Activated T-cell treated with anti-CD3 and anti-CD28 coated beads for 4 hours (primary cell): ENCODE data around the gene KRTAP13-2.

ENCODE experiments used
- DNase-seq: peaks from one replicate; pipeline ENCODE4 v3.0.0-alpha.2; 2020

Gene KRTAP13-2, protein sequence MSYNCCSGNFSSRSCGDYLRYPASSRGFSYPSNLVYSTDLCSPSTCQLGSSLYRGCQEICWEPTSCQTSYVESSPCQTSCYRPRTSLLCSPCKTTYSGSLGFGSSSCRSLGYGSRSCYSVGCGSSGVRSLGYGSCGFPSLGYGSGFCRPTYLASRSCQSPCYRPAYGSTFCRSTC

DNA sequence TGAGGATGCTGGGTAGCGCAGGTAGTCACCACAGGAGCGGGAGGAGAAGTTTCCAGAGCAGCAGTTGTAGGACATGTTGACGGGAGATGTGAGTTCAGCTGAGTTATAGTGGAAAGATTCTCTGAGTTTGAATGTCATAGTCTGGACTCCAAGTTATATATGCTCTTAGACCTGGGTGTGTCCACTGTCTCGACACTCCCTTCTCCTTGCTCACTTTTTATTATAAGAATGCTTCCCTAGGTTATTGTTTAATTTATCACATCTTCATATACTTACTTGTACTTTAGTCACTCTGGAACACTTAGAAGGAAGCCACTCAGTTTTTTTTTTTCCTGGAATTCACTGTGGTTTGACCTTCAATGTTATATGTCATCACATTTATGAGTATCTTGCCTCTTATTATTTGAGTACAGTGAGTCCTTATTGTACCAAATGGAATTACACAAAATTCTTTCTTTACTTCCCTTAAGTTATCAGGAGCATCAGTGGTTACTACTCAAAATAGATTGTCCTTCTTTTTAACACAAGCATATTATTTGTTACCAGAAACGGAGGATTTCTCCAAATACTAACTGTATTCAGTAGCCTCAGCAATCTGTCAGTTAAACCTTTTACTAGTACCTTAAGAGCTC is at the start of gene KRTAP13-2:
TSS of gene KRTAP13-2 (minus strand) at position 133 of the 632 bp plus-strand sequence. CDS start at position 75, 58 bp downstream.
- no peak for DNase-seq

DNA sequence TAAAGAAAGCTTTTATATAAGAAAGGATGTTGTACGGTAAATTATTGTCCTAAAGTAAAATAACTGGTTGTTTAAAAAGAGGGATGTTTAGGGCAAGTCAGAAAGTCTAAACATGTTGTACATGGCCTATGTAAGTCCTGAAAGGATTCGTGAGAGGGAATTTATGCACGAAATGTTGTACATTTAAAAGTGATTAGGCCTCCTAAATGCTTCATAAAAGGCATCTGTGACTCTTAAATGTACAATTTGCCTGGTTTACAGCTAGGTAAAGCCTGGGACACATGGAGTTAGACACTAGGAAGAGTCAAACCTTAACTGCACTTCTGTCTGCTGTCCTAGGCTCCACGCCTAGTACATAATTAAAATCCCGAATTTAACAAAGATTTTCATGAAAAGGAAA is 43.9 kb upstream of the KRTAP13-2 start:
- no peak for DNase-seq

DNA sequence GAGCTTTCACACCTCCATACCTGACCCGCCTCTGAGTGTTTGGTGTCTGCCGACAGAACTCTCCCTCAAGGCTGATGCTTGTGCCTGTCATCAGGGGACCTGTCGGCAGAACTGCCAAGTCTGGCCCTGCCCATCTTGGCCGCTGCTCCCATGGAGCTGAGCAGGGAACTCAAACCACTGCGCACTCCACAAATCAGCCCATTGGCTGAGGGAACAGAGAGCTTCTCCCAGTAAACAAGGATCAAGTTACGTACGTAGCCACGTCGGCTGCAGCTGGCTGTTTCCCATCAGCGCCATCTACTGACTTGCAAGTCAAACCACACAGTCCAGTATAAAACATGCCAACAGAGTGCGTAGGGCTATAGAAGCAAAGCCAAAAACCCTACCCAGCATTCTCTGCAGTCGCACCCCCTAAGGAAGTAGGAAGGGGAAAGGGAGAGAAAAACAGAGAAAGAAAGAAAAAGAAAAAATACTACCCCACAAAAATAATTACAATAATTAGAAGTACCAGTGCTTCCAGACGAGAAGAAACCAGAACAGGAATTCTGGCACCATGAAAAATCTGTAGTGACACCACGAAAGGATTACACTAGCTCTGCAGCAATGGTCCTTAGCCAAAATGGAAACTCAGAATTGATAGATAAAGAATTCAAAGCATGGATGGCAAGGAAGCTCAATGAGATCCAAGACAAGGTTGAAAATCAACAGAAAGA is 36.9 kb upstream of the KRTAP13-2 start:
- DNase-seq, result no peak

DNA sequence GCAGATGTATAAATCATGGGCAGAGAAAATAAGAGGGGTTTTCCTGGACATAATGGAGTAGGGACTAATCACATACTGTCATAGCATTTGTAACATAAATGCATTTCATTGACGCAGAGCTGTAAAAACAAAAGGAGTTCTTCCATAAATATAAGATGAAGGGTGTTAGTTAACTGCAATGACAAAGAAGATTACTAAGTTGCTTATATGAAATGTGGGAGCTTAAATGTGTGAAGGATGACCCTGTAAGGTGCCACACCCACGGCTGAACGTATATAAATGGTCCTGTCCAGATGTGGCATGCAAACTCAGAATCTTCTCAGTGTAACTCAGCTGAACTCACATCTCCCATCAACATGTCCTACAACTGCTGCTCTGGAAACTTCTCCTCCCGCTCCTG is 23.7 kb upstream of the KRTAP13-2 start, which contains the start of gene KRTAP13-1:
TSS of gene KRTAP13-1 (plus strand) at position 301 of the 400 bp plus-strand sequence. CDS start at position 357, 56 bp downstream.
- DNase-seq, result no peak

DNA sequence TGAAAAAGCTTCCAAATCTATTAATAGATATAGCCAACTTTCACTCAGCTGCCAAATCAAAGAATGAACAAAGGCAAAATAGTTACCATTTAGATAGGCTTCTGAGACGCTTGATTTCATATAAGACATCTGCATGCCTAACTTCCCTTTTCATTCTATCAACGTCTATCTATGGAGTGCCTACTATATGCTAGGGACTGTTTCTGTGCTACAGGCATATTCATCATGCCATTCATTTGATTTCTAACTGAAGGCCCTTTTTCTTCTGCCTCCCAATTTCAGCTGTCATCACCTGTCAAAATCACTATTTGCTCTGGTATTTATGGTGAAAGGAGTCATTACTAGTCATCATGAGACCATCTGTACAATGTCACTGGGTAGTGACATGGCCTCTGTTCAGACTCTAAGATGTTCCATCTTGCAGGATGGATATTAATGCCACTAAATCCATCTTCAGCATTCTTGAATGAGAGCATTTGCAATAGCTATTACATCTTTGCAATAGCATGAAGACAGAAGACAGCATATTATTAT is 19.5 kb upstream of the KRTAP13-2 start:
- no peak for DNase-seq

DNA sequence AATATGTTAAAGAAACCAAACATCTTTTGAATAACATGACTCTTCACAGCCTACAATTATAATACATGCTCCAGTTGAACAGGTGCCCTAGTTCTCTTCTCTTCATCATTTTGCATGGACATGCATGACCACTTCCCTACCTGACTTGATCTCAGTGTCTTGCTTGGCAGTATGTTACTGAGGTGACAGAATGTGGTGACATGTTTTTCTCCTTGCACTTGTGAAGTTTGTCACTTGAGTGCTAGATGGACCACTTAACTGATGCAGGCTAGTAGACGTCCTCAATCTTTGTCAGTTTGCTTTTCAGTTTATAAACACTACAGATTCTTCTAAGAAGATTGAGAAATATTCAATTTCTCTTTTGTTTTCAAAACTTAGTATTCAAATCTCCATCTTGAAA is 10.1 kb upstream of the KRTAP13-2 start:
- DNase-seq, result no peak

DNA sequence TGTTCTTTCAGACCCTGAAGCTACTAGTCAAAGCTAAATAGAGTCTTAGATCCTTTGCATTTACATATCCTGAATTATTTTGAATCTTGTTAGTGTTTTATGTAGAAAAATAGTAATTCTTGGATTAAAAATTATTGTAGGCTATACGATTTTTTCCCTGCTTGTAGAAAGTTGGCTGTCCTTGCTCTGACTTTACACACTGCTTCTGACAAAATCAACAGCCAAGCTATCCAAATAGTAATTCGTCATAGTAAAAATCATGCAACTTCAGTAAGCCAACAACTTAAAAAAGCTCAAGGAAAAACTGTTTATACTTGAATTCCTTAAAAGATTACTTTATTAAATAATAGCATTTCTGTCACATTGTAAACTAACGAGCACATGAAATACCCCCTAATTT is 16.2 kb downstream of the KRTAP13-2 start:
- DNase-seq, result no peak

DNA sequence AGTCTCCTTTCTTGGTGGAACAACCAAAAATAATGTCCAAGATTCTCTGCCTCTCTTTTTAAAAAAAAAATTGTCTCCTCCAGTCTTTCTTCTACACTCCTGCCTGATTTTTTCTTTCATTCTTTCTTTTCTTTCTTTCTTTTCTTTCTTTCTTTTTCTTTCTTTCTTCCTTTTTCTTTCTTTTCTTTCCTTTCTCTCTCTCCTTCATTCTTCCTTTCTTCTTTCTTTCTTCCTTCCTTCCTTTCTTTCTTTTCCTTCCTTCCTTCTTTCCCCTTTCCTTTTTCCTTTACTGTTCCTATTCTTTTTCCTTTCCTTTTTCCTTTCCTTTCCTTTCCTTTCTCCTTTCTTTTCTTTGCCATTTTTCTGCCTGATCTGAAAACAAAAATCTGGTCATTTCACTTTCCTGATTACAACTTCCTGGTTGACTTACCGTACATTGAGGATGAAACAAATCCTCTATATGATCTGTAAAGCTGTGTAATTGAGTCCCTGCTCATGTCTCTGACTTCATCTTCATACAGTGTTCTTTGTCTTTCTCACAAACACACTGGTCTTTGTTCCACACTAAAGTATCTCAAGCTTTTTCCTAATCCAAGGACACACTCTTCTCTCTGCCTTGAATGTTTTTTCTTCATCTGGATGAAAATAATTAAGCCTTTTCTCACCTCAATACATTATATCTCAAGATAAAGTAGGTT is 17.6 kb downstream of the KRTAP13-2 start:
- no peak for DNase-seq

DNA sequence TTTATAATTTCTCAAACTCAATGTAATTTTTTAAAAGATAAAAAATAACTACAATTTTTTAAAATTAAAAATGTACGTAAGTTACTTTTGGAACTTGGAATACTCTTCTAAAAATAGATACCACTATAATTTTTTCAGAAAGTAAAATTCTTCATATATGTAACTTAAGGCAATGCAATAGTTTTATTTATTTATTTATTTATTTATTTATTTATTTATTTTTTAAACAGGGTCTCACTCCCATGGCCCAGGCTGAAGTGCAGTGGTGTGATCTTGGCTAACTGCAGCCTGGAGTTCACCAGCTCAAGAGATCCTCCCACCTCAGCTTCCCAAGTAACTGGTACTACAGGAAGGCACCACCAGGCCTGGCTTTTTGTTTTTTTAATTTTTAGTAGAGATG is 20.5 kb downstream of the KRTAP13-2 start:
- DNase-seq, result no peak

DNA sequence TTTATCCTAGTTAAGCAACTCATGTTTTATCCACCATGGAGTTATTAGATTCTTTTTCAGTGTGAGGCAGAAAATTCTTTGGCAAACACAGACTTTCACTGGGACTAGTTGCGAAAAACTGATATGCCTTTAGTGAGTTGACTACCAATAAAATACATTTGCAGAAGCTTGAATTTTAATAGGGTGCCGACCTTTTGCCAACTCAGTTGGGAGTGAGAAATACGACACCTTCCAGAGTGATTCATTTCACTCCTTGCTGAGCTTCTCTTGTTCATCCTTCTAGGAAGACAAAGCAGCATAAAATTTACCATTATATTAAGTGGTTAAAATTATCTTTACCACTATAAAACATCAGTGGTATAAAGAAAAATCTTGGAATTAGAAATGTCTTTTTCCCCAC is 22.5 kb downstream of the KRTAP13-2 start:
- no peak for DNase-seq

DNA sequence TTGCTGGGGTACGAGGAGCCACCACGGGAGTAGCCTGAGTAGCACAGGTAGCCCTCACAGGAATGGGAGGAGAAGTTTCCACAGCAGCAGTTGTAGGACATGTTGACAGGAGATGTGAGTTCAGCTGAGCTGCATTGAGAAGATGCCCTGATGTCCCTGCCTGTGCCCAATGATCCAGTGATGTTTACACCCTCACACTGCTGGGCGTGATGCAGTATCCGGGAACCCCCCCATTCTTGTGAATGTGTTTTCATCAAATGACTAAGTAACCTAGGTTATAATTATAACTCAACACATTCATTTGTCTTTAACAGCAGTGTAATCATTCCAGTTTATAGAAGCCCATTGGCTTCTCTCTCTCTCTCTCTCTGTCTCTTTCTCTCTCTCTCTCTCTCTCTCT is 23.6 kb downstream of the KRTAP13-2 start, which contains the start of gene KRTAP23-1:
TSS of gene KRTAP23-1 (minus strand) at position 101 of the 400 bp plus-strand sequence. CDS start at position 101, 0 bp downstream.
- no peak for DNase-seq

DNA sequence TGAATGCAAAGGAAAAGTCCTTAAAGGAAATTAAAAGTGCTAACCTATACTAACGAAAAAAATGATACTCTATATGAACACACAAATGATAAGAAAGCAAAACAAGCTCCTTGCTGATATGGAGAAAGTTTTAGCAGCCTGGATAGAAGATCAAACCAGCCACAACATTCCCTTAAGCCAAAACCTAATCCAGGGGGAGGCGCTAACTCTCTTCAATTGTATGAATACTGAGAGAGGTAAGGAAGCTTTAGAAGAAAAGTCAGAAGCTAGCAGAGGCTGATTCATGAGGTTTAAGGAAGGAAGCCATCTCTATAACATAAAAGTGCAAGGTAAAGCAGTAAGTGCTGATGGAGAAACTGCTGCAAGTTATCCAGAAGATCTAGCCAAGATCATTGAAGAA is 27.1 kb downstream of the KRTAP13-2 start:
- DNase-seq, result no peak

DNA sequence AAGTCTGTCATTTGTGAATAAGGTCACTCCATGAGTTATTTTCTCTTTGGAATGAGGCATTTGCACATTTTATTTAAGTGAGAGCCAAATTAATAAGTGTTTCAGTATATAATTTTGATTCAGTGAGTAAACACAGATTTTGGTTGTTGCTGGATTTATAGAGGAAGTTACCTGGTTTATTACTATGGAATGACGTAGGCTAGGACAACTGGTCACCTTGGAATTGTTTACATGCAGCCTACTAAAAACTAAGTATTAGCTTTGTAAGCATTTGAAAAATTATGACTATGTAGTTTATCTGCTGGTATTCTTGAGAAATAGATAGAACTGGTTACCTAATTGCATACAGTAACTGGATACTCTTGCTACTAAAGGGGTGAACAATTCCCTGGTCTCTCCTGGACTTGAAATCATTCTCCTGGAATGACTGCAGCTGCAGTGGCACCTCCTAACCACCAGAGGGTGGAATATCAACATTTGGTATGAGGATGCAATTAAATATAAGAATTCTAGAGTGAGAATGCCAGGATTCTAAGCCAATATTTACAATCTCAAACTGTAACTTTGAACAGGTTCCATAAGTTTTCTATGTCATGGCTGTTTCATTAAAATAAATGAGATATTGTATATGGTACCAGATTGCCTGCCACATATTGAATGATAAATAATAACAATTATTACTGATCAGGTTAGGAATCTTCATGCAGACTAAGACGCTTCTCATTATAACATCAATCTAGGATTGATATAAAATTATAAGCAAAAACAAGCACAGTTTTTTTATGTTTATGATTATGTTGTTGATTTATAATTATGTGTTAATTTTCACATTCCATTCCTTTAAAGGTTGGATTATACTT is 31.1 kb downstream of the KRTAP13-2 start:
- no peak for DNase-seq

DNA sequence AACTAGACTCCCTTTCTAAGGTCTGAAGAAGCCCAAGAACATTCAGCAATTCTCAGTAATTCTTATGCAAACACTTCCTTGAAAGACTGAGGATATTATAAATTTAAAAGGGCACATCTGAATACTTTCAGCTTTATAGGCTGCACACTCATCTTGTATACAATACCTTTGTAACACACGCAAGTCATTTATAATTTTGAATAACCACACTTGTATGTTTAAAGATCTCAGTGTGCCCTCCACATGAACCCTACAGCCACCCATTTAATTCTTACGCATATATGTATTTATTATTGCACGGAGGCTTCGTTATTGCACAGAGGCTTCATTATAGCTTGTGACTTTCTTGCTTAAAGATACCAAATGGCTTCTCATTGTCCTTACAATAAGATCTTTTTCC is 33.4 kb downstream of the KRTAP13-2 start:
- DNase-seq, result no peak

DNA sequence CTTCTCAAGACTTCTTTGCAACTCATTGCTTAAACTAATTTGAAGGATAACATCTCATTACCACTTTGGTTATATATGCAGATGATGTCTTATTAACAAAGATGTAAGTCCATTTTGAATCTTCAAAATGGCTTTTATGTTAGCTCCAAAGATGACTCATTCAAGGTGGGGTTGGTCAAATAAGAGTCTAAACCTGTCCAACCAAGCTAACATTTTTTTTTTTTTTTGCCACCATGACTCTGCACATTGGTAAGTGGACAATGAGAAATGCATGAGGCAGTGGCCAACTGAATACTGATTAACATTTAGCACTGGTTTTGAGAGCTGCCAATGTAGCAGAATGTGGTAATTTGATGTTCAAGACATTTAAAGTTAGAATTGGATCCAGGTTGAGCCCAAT is 34.3 kb downstream of the KRTAP13-2 start:
- no peak for DNase-seq

DNA sequence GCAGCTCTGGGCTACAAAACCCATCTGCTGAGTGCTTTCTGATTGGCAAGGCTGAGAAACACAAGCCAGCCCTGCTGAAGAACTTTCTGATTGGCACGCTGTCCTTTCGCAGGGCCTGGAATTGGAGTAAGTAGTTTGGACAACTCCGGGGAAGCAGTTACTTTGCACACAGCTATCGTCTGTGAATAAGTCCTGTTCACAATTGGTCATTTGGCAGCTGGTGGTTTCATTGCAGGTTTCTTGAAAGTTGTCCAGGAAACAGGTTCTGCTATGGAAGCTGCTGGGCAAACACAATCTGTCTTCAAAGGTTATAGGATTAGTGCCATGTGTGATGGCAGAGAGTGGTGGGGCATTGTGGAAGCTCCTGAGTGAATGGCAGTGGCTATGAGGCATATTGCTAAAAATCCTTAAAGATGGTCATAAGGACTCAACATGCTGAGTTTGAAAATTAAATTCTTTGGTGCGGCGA is 34.8 kb downstream of the KRTAP13-2 start, which contains the start of gene KRTAP27-1:
TSS of gene KRTAP27-1 (minus strand) at position 419 of the 469 bp plus-strand sequence. CDS start at position 393, 26 bp downstream.
- DNase-seq, result no peak

DNA sequence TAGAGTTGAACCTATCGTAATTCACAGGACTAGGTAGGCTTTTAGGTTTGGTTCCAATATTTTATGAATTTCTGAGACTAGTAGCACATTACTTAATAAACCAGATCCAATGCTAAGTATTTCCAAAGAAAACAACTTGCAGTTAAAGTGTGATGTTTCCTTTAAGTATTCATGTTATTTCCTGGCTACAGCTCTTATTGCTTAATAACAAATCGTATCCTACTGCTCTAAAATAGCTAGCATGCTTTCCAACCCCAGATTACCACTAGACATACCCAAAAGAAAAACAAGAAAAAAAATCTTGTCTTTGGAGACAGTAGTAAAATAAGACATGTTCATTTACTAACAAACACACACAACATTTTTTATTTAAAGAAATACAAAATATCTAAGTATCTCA is 35.5 kb downstream of the KRTAP13-2 start:
- DNase-seq, result no peak

DNA sequence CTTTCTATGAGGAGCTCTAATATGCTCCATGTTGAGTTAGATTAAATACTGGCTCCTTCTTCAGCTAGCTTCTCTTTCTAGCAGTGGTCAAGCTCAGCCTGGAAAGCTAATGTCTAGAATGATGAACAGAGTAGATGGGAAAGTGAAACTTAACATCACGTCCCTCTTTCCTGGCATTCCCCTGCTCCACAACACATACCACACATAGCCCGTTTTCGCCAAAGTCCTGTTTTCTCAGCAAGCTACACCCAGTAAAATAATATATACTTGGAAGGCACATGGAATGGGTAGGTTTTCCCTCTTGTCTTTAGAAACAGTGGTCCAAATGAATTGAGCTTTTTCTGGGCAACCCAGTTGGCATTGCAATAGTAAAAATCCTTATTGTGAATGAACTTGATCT is 38.3 kb downstream of the KRTAP13-2 start:
- no peak for DNase-seq

DNA sequence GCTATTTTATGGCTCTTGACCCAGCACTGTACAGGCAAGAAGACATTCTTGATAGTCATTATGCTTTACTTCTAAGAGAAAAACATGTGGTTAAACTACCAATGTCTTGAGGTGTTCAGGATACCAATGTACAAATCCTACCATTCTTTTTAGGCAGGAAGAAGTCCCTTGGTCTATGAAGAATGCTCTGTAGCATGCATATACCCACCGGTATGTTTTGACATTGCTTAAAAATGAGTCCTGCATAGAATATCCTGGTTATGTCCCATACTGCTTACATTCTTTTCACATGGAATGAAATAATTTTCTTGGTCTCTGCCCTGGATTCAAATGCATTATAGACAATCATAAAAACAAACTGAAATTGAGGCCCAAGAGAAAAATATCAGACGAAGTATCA is 39.4 kb downstream of the KRTAP13-2 start:
- no peak for DNase-seq

DNA sequence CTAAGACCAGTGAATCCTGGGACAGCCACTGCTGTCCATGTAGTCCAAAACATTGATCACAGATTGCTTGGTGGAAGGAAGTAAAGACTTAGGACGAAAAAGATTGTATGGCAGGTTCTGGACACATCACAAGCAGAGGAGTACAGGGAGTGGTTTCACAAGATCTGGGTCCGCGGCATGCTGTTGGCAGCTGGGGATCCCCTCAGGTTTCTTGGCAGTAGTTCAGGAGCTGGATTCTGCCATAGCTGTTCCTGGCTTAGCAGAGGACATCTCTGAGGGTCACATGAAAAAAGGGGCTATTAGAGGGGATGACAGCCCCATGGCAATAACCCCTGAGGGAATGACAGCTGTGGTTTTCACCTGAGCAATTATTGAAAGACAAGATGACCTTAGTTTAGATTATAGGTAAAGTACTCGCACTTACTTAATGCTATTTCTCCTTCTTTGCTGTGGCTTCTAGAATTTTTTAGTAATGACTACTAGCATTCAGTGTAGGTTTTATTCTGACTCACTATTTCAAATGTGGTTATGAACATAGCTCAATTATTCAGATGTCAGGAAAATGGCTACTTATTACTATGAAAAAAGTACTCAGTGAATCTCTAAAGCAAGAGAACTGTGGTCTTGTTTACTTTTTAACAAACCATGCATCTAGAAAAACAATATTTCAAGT is 42.7 kb downstream of the KRTAP13-2 start:
- DNase-seq, result no peak

DNA sequence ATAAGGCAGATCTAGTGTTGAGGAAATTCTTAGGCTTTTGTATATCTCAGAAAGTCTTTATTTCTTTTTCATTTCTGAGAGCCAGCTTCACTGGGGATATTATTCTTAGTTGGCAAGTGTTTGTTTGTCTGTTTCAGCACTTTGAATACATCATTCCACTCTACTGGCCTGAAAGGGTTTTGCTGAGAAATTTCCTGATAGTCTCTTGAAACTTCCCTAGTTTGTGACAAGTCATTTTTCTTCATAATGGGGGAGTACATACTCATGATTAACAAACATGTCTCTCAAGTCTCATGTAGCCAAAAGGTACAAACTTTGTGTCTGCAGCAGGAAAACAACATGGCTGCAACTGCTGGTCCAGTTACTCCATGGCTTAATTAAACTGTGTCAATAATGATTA is 45.7 kb downstream of the KRTAP13-2 start:
- no peak for DNase-seq
